Choroid plexus epithelial cell (primary cell): ENCODE results near the gene ARRB1.

Experiments used
- DNase-seq: peaks from one replicate; pipeline ENCODE4 v3.0.0-alpha.2; 2010; ENCODE audit warnings: low read depth
- H3K4me3 ChIP-seq: 2 replicates; pipeline ENCODE4 v1.5.1; 2011; ENCODE audit warnings: low read depth, mild to moderate bottlenecking, control low read depth, low read length, moderate library complexity
- CTCF ChIP-seq: conservative IDR thresholded peaks from 2 replicates; pipeline ENCODE4 v1.5.1; 2011; ENCODE audit warnings: low read depth, mild to moderate bottlenecking, control low read depth, inconsistent platforms, low read length, moderate library complexity

The ARRB1 gene

GRCh38 chr11:75214411-75214821 lies 137.0 kb downstream of the ARRB1 start:
- TF ChIP-seq CTCF, result peak; percentile 70
- H3K4me3 ChIP-seq, result no peak overlapping the region
- DNase-seq, result peak; percentile 87
